ENCODE data around the gene UNC119B. TPM values are rescaled to one million over a fixed set of nuclear protein-coding genes. Genes with fewer than 3 reads are reported as not detected.

UNC119B gene
- total RNA-seq: 28.4 TPM

GRCh38 chr12:120710031-120710804, at the start of gene UNC119B:
Gene UNC119B (plus strand): TSS chr12:120710458. CDS start chr12:120710475, 17 bp downstream.

GRCh38 chr12:120686690-120687577, 23.3 kb upstream of the UNC119B start, which contains the start of gene MLEC:
Gene MLEC (plus strand): TSS chr12:120687149. CDS start chr12:120687297, 148 bp downstream.

GRCh38 chr12:120725659-120726509, 15.6 kb downstream of the UNC119B start, which contains the start of gene ACADS:
Gene ACADS (plus strand): TSS chr12:120725826. CDS start chr12:120725886, 60 bp downstream.

Other genes starting within 250 kb of the UNC119B start
- gene SRSF9, start 240.7 kb upstream of the UNC119B start, total RNA-seq: 112 TPM
- 303 TPM for gene DYNLL1, start 214.3 kb upstream of the UNC119B start, total RNA-seq
- gene COQ5, start 181.3 kb upstream of the UNC119B start, total RNA-seq: 30.9 TPM
- gene RNF10, start 176.1 kb upstream of the UNC119B start, total RNA-seq: 144 TPM
- 23.8 TPM for gene POP5, start 129.1 kb upstream of the UNC119B start, total RNA-seq
- gene CABP1, start 69.8 kb upstream of the UNC119B start, total RNA-seq: 3.2 TPM
- gene MLEC, start 23.3 kb upstream of the UNC119B start, total RNA-seq: 66.0 TPM
- gene ACADS, start 15.4 kb downstream of the UNC119B start, total RNA-seq: 5.8 TPM
- gene SPPL3, start 193.9 kb downstream of the UNC119B start, total RNA-seq: 69.9 TPM

All from diencephalon (tissue), 1 donor.